SK-N-SH (cell line): ENCODE results near the gene JMJD8. TPM values are rescaled to one million over a fixed set of nuclear protein-coding genes. Genes with fewer than 3 reads are reported as not detected.

Experiments
- CTCF ChIA-PET: fragments of 300-600, 350-600 bp; formaldehyde crosslinking; extraction: SDS; loops from one replicate; lab custom pipeline; 2021; lab: Yijun Ruan, JAX
- POLR2A ChIA-PET: fragments of 350-600 bp; sonication (Branson Sonifier 250); formaldehyde crosslinking; extraction: SDS; loops from one replicate; lab custom pipeline; 2020; ENCODE audit warnings: antibody characterized with exemption, inconsistent platforms; lab: Yijun Ruan, JAX
- DNase-seq: peaks from one replicate; pipeline ENCODE4 v3.0.0; 2012
- H2AFZ ChIP-seq: fragments of 200-600 bp; sonication (generic); 2 replicates; pipeline ENCODE4 v1.8.1; 2016; ENCODE audit warnings: antibody characterized with exemption, mild to moderate bottlenecking, low read depth
- H3F3A ChIP-seq: fragments of 200-600 bp; sonication (generic); replicated peaks from 2 replicates; pipeline ENCODE3; 2016; ENCODE audit warnings: antibody characterized with exemption, mild to moderate bottlenecking; ENCODE audit not compliant: insufficient read depth
- H3K27ac ChIP-seq, 2 experiments: fragments of 200-500 bp in 1 of 2; fragments of 200-600 bp in 1 of 2; sonication (Bioruptor generic) in 1 of 2; sonication (generic), shearing (Covaris generic) in 1 of 2; 2 replicates each; pipeline versions ENCODE4 v1.5.1 to v1.6.1; 2014 to 2016; ENCODE audit warnings: low read depth in 2 of 2, inconsistent platforms in 1 of 2, low read length in 1 of 2, mild to moderate bottlenecking in 1 of 2, mixed read lengths in 1 of 2
- H3K27me3 ChIP-seq: fragments of 200-600 bp; sonication (generic), shearing (Covaris generic); 2 replicates; pipeline ENCODE4 v1.6.1; 2016; ENCODE audit warnings: mixed run types; ENCODE audit not compliant: insufficient read depth
- H3K36me3 ChIP-seq, 2 experiments: fragments of 200-500 bp in 1 of 2; fragments of 200-600 bp in 1 of 2; sonication (Bioruptor generic) in 1 of 2; sonication (generic) in 1 of 2; replicated peaks in 1 of 2; 2 replicates each; pipeline versions ENCODE3 to v1.5.1; 2014 to 2016; ENCODE audit warnings: low read length in 1 of 2, mild to moderate bottlenecking in 1 of 2; ENCODE audit not compliant: insufficient read depth in 2 of 2, control insufficient read depth in 1 of 2
- H3K4me1 ChIP-seq, 2 experiments: fragments of 200-500 bp in 1 of 2; fragments of 200-600 bp in 1 of 2; sonication (Bioruptor generic) in 1 of 2; sonication (generic), shearing (Covaris generic) in 1 of 2; 2 replicates each; pipeline versions ENCODE4 v1.5.1 to v1.6.1; 2014 to 2016; ENCODE audit warnings: low read depth in 1 of 2, low read length in 1 of 2, mixed run types in 1 of 2; ENCODE audit not compliant: insufficient read depth in 2 of 2, control insufficient read depth in 1 of 2
- H3K4me2 ChIP-seq: fragments of 200-600 bp; sonication (generic), shearing (Covaris generic); 2 replicates; pipeline ENCODE4 v1.6.1; 2017; ENCODE audit warnings: mixed run types
- H3K4me3 ChIP-seq, 2 experiments: fragments of 200-500 bp in 1 of 2; fragments of 200-600 bp in 1 of 2; sonication (Bioruptor generic) in 1 of 2; sonication (generic), shearing (Covaris generic) in 1 of 2; 2 replicates each; pipeline versions ENCODE4 v1.5.1 to v1.8.1; 2014 to 2016; ENCODE audit warnings: low read depth in 2 of 2, inconsistent platforms in 1 of 2, low read length in 1 of 2, mild to moderate bottlenecking in 1 of 2, mixed read lengths in 1 of 2, moderate library complexity in 1 of 2
- H3K79me2 ChIP-seq: fragments of 200-600 bp; sonication (generic); 2 replicates; pipeline ENCODE4 v1.8.1; 2017; ENCODE audit warnings: mild to moderate bottlenecking; ENCODE audit not compliant: insufficient read depth
- H3K9ac ChIP-seq: fragments of 200-600 bp; sonication (generic); 2 replicates; pipeline ENCODE4 v1.6.1; 2017; ENCODE audit warnings: mixed run types
- H3K9me2 ChIP-seq: fragments of 200-600 bp; sonication (generic); 2 replicates; pipeline ENCODE4 v1.6.1; 2017; ENCODE audit warnings: mixed run types
- H3K9me3 ChIP-seq: fragments of 200-600 bp; sonication (generic); 2 replicates; pipeline ENCODE4 v1.6.1; 2017; ENCODE audit warnings: mixed run types, mild to moderate bottlenecking, moderate library complexity
- H4K20me1 ChIP-seq: fragments of 200-600 bp; sonication (generic); 2 replicates; pipeline ENCODE4 v1.6.1; 2017; ENCODE audit warnings: mild to moderate bottlenecking, mixed run types; ENCODE audit not compliant: insufficient read depth
- GABPA ChIP-seq: IDR thresholded peaks from 2 replicates; pipeline ENCODE4 v1.4.0; 2012; ENCODE audit warnings: low read depth, mild to moderate bottlenecking
- JUND ChIP-seq: IDR thresholded peaks from 2 replicates; pipeline ENCODE4 v1.4.0; 2012
- MEF2A ChIP-seq: IDR thresholded peaks from 2 replicates; pipeline ENCODE4 v1.4.0; 2012; ENCODE audit warnings: low read depth, borderline replicate concordance
- POLR2AphosphoS5 ChIP-seq: IDR thresholded peaks from 2 replicates; pipeline ENCODE4 v1.6.1; 2012; ENCODE audit warnings: low read depth, low read length
- RFX5 ChIP-seq: IDR thresholded peaks from 2 replicates; pipeline ENCODE4 v1.6.1; 2012; ENCODE audit warnings: mild to moderate bottlenecking, improper control_type of control experiment, low read length
- SIN3A ChIP-seq: IDR thresholded peaks from 2 replicates; pipeline ENCODE4 v1.6.1; 2012; ENCODE audit warnings: low read depth, mild to moderate bottlenecking, low read length, moderate library complexity, borderline replicate concordance
- WGBS: methylation state at CpG from one replicate; pipeline ENCODE4 v1.1.6; 2017; ENCODE audit warnings: low lambda C conversion rate; 5-methylcytosine and 5-hydroxymethylcytosine counted together
- polyA plus RNA-seq, 3 experiments: library from polyadenylated mRNA; depleted of rRNA; stranded (reverse); fragments of >200 nt; gene quantifications; 2 replicates each; pipeline ENCODE4 v1.2.3, GENCODE V29; 2012
- TF ChIP-seq, protein P1 (sequence below): IDR thresholded peaks from 2 replicates; pipeline ENCODE4 v1.4.0; 2012; ENCODE audit warnings: low read depth
- TF ChIP-seq, protein P2 (sequence below): fragments of 150-350 bp; IDR thresholded peaks from 2 replicates; pipeline ENCODE4 v1.6.1; 2017; ENCODE audit warnings: antibody characterized with exemption, low read length, low read depth, borderline replicate concordance

JMJD8 gene
- polyA plus RNA-seq, 1 of the 3 experiments (the other 2 are of a cell fraction): 67.0 TPM

DNA sequence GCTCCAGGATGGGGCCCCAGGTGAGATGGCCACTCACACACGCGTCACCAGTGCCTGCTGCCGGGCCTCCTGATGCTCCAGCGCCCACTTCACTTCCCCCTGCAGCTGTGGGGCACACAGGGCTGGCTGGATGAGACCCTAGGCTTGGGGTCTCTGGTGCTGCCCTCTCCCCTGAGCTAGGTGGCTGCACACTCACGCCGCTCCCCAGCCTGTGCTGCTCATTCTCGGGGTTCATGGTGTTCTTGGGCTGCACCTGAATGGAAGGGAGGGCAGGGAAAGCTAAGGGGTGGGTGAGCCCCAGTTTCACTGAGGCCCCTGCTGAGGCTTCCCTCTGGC is 40.9 kb upstream of the JMJD8 start:
- Histone ChIP-seq H4K20me1 (0 out of 2 replicates have a peak, but pooled peaks cover 14% of the 10 kb centered on the region), H3K79me2 (no peaks in the 10 kb centered on the region; the same call in 1 of the 2 replicates), H3K9ac (no peak overlapping the region), H3K4me2 (no peak overlapping the region), H3K9me2 (no peaks in the 10 kb centered on the region), H3K27me3 (no peaks in the 10 kb centered on the region), H3F3A (peaks cover 21% of the 10 kb centered on the region), H2AFZ (no peak overlapping the region), H3K36me3 (peaks cover 0 to 2% of the 10 kb centered on the region in 2 experiments), H3K4me3 (no peak overlapping the region), H3K9me3 (no peaks in the 10 kb centered on the region), H3K4me1 (peaks cover 5 to 30% of the 10 kb centered on the region in 2 experiments; a peak in 3 of 4 replicates), H3K27ac (no peak overlapping the region)
- TF ChIP-seq MEF2A (no peak), SIN3A (no peak), RFX5 (no peak), GABPA (no peak), JUND (no peak)
- TF ChIP-seq, protein P1, sequence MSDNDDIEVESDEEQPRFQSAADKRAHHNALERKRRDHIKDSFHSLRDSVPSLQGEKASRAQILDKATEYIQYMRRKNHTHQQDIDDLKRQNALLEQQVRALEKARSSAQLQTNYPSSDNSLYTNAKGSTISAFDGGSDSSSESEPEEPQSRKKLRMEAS: no peak
- TF ChIP-seq, protein P2, sequence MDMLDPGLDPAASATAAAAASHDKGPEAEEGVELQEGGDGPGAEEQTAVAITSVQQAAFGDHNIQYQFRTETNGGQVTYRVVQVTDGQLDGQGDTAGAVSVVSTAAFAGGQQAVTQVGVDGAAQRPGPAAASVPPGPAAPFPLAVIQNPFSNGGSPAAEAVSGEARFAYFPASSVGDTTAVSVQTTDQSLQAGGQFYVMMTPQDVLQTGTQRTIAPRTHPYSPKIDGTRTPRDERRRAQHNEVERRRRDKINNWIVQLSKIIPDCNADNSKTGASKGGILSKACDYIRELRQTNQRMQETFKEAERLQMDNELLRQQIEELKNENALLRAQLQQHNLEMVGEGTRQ: no peak
- ChIA-PET POLR2A (interaction anchor here (1.0 to 2.6 kb wide), 4 partner anchors 9 to 18 kb away, joined by 3 to 13 read pairs (median 3); partner anchors contain the start of gene METRN), CTCF (interaction anchor here (1.3 to 20.3 kb wide), 4 partner anchors 12 to 61 kb away, joined by 3 to 358 read pairs (median 7); partner anchors contain the start of genes ANTKMT, FBXL16 and METRN)
- 94% methylated on average over 3 of the region's 7 CpGs for WGBS
- no peak for DNase-seq

DNA sequence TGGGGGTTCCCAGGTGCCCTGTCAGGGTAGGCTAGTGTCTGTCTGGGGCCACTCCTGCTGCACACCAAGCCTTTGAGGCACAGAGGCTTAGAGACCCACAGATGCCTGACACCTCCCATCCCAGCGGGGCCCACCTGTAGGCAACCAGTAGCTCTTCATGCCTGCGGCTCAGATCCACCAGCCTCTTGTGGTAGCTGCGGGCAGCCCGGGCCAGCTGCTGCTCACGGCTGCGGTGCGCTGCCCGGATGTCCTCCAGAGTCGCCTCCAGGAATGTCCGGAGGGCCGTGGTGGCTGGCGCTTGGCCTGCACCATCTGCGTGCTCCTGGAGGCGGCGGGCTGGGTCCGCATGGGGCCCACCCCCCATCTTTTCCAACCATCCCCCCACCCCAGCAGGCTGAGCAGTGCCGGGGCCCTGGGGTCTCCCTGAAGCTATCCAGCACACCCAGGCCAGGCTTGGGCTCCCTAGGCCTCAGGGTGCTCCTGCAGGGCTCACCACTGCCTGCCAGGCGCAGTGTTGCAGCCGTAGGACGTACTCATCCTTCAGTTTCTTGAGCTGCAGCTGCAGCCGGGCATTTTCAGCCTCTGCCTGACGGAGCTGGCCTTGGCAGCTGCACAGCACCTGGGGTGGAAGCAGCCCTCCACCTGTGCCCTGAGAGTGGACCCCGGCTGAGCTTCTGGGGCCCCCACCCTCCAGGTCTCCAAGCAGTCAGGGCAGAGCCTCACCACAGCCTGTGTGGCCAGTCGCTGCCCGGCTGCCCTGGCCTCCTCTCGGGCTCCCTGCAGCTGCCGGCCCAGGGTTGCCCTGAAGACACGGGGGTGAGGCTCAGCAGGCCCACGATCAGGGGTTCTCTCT is 40.3 kb upstream of the JMJD8 start:
- Histone ChIP-seq H3K79me2 (no peaks in the 10 kb centered on the region; the same call in 1 of the 2 replicates), H3K36me3 (peaks cover 0 to 2% of the 10 kb centered on the region in 2 experiments), H3K27ac (no peak overlapping the region), H4K20me1 (0 out of 2 replicates have a peak, but pooled peaks cover 14% of the 10 kb centered on the region), H3K9me2 (no peaks in the 10 kb centered on the region), H3K4me1 (peaks cover 8 to 36% of the 10 kb centered on the region in 2 experiments; a peak in 3 of 4 replicates), H3K9me3 (no peaks in the 10 kb centered on the region)
- no peak for DNase-seq
- no CpG with 5 or more reads among the region's 29 CpGs for WGBS
- POLR2A ChIA-PET: interaction anchor here (0.8 to 2.6 kb wide), 7 partner anchors 8 to 18 kb away, joined by 3 to 13 read pairs (median 3); partner anchors contain the start of gene METRN
- no peak for TF ChIP-seq SIN3A
- TF ChIP-seq POLR2AphosphoS5: peak; percentile 26; the same call in 1 of the 2 replicates
- TF ChIP-seq, all 33 proteins: peak for 1
- Histone ChIP-seq H3K4me2 (no peak overlapping the region), H2AFZ (no peak overlapping the region), H3F3A (peaks cover 25% of the 10 kb centered on the region), H3K4me3 (no peak overlapping the region), H3K9ac (no peak overlapping the region), H3K27me3 (no peaks in the 10 kb centered on the region)
- CTCF ChIA-PET: interaction anchor here (1.3 to 22.4 kb wide), 6 partner anchors 4 to 61 kb away, joined by 3 to 358 read pairs (median 8); partner anchors contain the start of genes ANTKMT, CCDC78, CIAO3 and FBXL16
